ENCODE data around the gene TCF4.

Gene TCF4

DNA sequence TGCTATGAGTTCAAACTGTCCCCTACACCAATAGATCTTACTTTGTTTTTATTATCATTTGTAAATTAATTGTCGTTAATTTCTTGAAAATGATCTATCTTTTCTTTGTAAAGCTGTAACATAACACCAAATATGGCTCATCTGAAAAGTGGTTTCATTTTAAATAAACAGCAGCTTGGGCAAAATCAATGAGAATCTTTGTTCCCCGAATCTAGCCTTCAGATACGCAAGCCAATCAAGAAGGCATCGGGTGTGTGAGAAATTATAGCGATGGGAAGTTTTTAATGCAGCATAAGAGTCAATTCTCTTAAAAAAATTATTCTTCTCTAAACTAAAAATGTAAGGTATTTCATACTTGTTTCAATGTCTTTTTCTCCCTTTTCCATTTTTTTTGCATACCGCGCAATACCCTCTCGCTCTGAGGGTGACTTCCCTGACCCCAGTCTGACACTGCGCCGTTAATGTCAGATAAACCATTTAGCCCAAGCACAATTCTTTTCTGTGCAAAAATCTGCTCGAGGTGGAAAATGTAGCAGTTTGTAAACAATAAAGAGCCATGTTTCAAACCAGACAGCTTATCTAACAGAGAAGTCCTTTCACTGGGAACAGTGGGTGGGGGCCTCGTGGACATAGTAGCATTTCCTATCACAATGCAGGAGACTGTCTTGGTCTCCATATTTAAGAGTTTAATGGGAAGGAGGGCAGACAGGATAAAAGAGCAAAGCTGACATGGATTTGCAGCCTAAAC lies 129.4 kb downstream of the TCF4 start:
- Mint-ChIP-seq H3K27ac (no peak overlapping the region), H3K9me3 (no peaks in the 10 kb centered on the region), H3K4me3 (no peak overlapping the region), H3K36me3 (ENCODE audit: low read depth) (no peaks in the 10 kb centered on the region), H3K4me1 (ENCODE audit: low read depth) (peaks cover 8% of the 10 kb centered on the region), H3K27me3 (no peaks in the 10 kb centered on the region)
- intact Hi-C loops (cut with micrococcal nuclease), result no loop called here

DNA sequence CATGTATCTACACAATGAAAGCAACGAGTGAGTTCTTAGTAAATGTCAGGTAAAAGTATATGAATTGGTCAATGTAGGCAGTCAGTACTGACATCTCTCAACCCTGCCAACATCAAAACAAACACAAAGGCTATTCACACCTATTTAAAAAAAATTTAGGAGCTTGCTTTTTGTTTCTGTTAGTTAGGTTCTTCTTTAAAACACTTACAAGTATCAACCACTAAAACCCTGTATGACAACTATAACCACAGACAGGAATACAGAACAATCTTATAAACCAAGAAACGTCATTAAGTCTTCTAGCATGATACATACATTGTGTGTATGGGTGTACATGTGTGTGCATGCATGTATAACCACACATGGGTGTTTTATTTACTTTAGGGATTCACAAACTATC lies 131.0 kb downstream of the TCF4 start:
- no peaks in the 10 kb centered on the region for H3K4me1 Mint-ChIP-seq (ENCODE audit: low read depth)
- intact Hi-C loops (cut with micrococcal nuclease), result no loop called here
- H3K27ac Mint-ChIP-seq, result no peak overlapping the region
- H3K9me3 Mint-ChIP-seq, result no peaks in the 10 kb centered on the region
- H3K36me3 Mint-ChIP-seq (ENCODE audit: low read depth), result no peaks in the 10 kb centered on the region
- no peaks in the 10 kb centered on the region for H3K27me3 Mint-ChIP-seq
- no peak overlapping the region for H3K4me3 Mint-ChIP-seq

DNA sequence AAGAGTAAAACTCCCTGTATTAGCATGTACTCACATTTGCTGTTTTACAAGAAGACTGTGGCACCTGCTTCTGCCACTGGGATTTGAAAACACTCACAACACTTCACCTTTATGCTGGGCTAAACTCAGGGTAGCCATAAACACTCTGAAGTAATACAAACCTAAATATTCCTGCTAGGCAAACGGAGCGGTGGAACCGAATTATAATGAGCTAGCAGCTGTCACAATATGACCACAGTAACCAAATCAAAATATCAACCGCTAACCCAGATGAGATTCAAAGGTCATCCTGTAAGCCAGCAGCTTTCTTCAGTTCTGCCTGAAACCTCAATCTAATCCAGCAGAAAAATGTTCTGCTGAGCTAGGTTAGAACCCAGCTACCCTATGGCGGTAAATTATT lies 132.1 kb downstream of the TCF4 start:
- Mint-ChIP-seq H3K27ac (no peak overlapping the region), H3K27me3 (no peaks in the 10 kb centered on the region), H3K4me1 (ENCODE audit: low read depth) (no peaks in the 10 kb centered on the region), H3K9me3 (no peaks in the 10 kb centered on the region), H3K36me3 (ENCODE audit: low read depth) (no peaks in the 10 kb centered on the region), H3K4me3 (no peak overlapping the region)
- intact Hi-C loops (cut with micrococcal nuclease), result no loop called here

DNA sequence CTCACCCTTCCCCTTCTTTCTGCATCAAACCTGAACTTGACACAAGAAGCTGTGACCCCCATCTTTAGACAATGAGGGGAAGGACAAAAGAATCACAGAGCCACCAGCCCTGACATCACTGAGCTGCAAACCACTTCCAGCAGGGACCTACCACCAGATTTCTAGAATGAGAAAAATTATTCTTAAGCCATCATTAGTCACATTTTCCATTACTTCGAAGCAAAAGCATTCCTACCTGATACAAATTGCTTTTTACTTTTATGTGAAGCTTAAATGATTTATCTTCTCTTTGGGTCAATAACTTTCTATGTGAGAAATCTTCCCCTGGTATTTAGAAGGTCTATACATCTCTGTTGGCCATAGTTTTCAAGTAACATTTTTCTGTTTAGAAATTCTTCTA lies 134.8 kb downstream of the TCF4 start:
- H3K27me3 Mint-ChIP-seq, result no peaks in the 10 kb centered on the region
- intact Hi-C loops (cut with micrococcal nuclease), result no loop called here
- H3K27ac Mint-ChIP-seq, result no peak overlapping the region
- H3K36me3 Mint-ChIP-seq (ENCODE audit: low read depth), result no peaks in the 10 kb centered on the region
- H3K4me3 Mint-ChIP-seq, result no peak overlapping the region
- no peaks in the 10 kb centered on the region for H3K9me3 Mint-ChIP-seq
- H3K4me1 Mint-ChIP-seq (ENCODE audit: low read depth), result no peaks in the 10 kb centered on the region

DNA sequence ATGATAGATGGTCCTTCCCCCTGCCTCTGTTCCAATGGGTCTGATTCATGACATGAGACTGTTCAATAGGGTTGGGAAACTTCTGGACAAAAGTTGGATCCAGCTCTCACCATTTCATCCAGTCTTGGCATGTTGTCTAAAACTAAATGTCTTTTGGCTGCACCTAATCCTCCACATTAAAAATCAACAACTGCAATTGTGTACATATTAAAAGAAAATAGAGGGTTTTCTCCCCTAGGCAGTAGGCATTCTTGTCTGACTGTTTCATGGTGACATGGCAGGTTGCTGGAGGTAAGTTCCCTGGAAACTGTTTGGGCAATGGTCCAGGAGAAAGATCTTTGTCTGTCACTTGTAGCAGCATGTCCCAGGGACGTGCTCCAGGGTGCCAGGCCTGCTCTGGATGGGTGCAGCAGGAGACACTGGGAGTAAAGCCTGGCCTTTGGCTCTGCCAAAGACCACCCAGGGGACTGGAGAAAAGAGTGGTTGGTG lies 135.8 kb downstream of the TCF4 start:
- Mint-ChIP-seq H3K4me3 (no peak overlapping the region), H3K27me3 (no peaks in the 10 kb centered on the region), H3K36me3 (ENCODE audit: low read depth) (no peaks in the 10 kb centered on the region), H3K4me1 (ENCODE audit: low read depth) (no peaks in the 10 kb centered on the region), H3K27ac (no peak overlapping the region), H3K9me3 (no peaks in the 10 kb centered on the region)
- intact Hi-C loops (cut with micrococcal nuclease), result no loop called here

DNA sequence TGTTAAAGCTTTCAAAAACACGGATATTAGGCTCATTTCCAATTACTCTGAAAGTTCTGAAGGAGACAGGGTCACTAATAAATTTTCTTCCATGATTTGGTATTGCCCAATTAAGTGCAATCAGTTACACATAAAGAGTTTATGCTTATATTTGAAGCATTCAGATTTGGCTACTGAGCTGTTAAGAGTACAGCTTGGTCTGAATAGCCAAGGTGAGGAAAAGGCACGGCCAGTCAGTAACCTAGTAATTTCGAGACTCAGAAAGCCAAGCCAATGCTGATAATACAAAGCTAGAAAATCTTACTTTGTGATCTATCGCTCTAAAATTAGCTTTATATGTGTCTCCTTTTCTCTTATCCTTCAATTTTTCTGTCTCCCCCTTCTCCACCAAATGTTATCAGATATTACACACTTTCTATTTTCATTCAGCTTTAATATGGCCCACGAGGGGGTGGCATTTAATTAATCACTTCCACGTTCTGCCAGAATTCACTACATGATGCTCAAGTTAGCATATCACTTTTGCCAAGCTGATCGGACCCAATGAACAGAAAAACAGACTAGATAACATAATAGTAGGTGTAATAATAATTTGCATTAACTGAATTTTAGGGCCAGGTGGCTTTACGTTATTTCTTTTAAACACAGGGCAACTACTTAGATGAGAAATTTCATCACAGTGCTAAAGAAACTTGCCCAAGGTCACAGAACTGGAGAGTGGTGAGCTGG lies 138.4 kb downstream of the TCF4 start:
- H3K9me3 Mint-ChIP-seq, result peaks cover 7% of the 10 kb centered on the region
- no peak overlapping the region for H3K27ac Mint-ChIP-seq
- no peaks in the 10 kb centered on the region for H3K36me3 Mint-ChIP-seq (ENCODE audit: low read depth)
- H3K4me3 Mint-ChIP-seq, result no peak overlapping the region
- H3K4me1 Mint-ChIP-seq (ENCODE audit: low read depth), result no peaks in the 10 kb centered on the region
- H3K27me3 Mint-ChIP-seq, result no peaks in the 10 kb centered on the region
- intact Hi-C loops (cut with micrococcal nuclease), result no loop called here

DNA sequence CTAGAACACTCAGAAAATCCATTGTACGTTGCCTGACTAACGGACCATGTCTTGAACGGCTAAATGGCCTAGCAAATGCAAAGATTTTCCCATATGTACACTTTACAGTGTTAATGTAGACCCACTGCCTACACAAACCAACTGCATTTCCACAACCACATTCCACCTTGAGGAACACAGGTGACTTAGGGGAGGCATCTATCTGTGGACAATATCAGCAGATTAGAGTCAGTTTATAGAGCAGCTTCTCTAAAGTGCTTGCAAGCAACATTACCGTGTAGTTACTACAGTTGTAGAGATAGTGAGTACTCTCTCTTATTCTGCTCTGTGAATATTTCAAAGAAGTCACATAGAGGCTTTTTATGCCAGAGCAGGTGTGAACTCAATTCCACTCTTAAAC lies 139.6 kb downstream of the TCF4 start:
- H3K27ac Mint-ChIP-seq, result no peak overlapping the region
- no peaks in the 10 kb centered on the region for H3K36me3 Mint-ChIP-seq (ENCODE audit: low read depth)
- H3K4me1 Mint-ChIP-seq (ENCODE audit: low read depth), result no peaks in the 10 kb centered on the region
- peaks cover 7% of the 10 kb centered on the region for H3K9me3 Mint-ChIP-seq
- no peaks in the 10 kb centered on the region for H3K27me3 Mint-ChIP-seq
- no peak overlapping the region for H3K4me3 Mint-ChIP-seq
- intact Hi-C loops (cut with micrococcal nuclease), result no loop called here

DNA sequence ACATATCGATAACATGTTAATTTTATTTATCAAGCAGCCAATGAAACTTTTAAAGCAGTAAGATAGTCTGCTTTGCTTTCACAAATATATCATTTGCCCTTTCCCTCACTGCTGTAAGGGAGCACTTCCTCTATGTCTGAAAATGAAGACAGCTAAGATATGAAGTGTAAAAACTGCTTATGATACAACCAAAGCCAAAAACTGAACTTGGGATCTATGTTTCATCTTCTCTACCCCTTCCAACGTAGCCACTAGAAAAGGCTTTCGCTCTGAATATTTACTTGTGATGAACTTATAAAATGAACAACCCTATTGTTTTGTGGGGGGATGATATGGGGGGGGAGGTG lies 140.3 kb downstream of the TCF4 start:
- Mint-ChIP-seq H3K36me3 (ENCODE audit: low read depth) (no peaks in the 10 kb centered on the region), H3K9me3 (peaks cover 7% of the 10 kb centered on the region), H3K27me3 (no peaks in the 10 kb centered on the region), H3K27ac (no peak overlapping the region), H3K4me1 (ENCODE audit: low read depth) (no peaks in the 10 kb centered on the region), H3K4me3 (no peak overlapping the region)
- intact Hi-C loops (cut with micrococcal nuclease), result no loop called here

DNA sequence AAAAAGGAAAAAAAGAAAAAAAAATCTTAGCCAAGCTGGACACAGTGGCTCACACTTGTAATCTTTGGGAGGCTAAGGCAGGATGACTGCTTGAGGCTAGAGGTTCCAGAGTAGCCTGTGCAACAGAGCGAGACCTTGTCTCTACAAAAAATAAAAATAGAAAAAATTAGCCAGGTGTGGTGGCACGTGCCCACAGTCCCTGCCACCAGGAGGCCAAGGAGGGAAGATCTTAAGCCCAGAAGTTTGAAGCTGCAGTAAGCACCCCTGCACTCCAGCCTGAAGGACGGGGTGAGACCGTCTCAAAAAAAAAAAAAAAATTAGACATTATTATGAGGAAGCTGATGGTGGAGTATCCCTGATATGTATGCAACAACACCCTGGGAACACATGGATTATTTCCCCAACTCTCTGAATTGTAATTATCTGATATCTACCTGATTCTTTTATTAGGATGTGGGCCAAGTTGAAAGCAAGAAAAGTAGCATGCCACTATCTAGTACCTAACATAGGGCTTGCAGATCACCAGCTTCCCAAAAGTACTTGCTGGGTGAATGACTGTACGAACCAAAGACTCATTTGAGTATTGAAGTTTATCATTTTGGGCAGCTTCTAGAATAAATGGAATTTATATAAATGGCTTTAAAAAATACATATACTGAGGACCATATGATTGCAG lies 140.9 kb downstream of the TCF4 start:
- Mint-ChIP-seq H3K36me3 (ENCODE audit: low read depth) (no peaks in the 10 kb centered on the region), H3K27ac (no peak overlapping the region), H3K9me3 (peaks cover 7% of the 10 kb centered on the region), H3K4me1 (ENCODE audit: low read depth) (no peaks in the 10 kb centered on the region), H3K4me3 (no peak overlapping the region), H3K27me3 (no peaks in the 10 kb centered on the region)
- intact Hi-C loops (cut with micrococcal nuclease), result no loop called here

DNA sequence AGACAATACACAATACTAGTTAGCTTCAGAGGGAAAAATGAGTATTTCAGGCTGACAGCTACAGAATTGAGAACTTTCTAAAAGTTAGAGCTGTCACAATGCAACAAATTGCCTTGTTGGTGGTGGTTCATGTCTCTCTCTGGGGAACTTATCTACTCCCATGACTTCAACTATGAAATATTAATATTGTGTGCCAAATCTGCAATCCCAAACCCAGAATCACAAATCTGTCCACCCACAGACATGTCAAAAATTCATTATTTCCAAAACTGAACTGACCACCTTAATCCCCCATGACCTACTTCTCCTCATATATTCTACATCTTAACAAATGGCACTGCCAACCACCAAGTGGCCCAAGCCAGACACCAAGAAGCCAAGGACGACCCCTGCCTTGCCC lies 143.5 kb downstream of the TCF4 start:
- Mint-ChIP-seq H3K36me3 (ENCODE audit: low read depth) (no peaks in the 10 kb centered on the region), H3K27me3 (no peaks in the 10 kb centered on the region), H3K9me3 (peaks cover 7% of the 10 kb centered on the region), H3K27ac (no peak overlapping the region), H3K4me1 (ENCODE audit: low read depth) (no peaks in the 10 kb centered on the region), H3K4me3 (no peak overlapping the region)
- intact Hi-C loops (cut with micrococcal nuclease), result no loop called here

DNA sequence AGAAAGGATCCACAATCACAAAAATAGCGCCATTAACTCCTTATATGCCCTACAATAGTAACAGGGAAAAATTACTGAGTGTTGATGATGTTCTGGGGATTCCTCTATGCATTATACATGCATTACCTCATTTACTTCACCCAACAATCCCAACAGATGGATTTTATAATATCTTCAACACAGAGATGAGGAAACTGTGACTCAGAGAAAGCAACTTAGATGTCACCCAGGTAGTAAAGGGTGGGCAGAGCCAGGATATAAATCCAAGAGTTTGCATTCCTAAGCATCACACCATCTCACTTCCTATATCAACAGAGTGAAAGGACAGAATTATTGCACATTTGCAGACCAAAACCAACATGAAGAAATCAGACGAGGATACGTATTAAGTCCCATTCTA lies 144.2 kb downstream of the TCF4 start:
- intact Hi-C loops (cut with micrococcal nuclease), result no loop called here
- H3K4me3 Mint-ChIP-seq, result no peak overlapping the region
- no peaks in the 10 kb centered on the region for H3K27me3 Mint-ChIP-seq

DNA sequence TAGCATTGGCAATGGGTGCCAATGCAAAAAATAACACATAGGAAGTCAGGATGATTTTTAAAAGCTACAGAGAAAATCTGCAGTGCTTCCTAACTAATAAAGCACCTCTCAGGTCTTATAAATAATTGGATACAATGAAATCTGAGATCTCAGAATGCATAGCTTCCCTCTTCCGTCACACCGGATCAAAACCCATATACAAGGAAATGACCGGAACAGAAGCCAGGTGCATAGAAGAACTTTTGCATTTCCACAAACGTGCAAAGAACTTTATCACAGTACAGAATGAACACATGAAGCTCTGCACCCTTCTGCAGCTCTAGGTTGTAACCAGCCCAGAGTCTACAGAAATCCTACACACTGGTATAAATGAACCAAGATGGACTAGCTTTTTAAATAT lies 145.4 kb downstream of the TCF4 start:
- no peak overlapping the region for H3K27ac Mint-ChIP-seq
- H3K27me3 Mint-ChIP-seq, result no peaks in the 10 kb centered on the region
- no peaks in the 10 kb centered on the region for H3K4me1 Mint-ChIP-seq (ENCODE audit: low read depth)
- intact Hi-C loops (cut with micrococcal nuclease), result no loop called here
- peaks cover 7% of the 10 kb centered on the region for H3K9me3 Mint-ChIP-seq
- no peak overlapping the region for H3K4me3 Mint-ChIP-seq
- no peaks in the 10 kb centered on the region for H3K36me3 Mint-ChIP-seq (ENCODE audit: low read depth)

More for the DNA sequence above, 144.2 kb downstream of the TCF4 start:
- Mint-ChIP-seq H3K36me3 (ENCODE audit: low read depth) (no peaks in the 10 kb centered on the region), H3K4me1 (ENCODE audit: low read depth) (no peaks in the 10 kb centered on the region), H3K9me3 (peaks cover 7% of the 10 kb centered on the region), H3K27ac (no peak overlapping the region)

DNA sequence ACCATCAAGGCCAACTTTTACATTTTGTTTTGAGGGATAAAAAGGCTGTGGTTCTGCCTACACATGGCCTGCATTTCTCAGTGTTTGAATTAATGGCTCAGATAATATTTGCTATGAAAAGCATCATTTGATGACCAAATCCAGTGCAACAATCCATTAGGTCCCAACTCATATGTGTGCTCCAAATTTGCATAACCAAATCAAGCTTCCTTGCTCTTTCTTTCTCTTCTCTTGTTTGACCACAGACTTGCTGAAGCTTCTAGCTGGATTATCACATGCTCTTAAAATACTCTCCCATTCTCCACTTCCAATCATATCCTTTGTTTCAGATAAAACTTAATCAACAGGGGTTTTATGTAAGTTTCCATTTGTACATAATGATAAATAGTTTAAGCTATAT lies 147.0 kb downstream of the TCF4 start:
- H3K27ac Mint-ChIP-seq, result no peak overlapping the region

DNA sequence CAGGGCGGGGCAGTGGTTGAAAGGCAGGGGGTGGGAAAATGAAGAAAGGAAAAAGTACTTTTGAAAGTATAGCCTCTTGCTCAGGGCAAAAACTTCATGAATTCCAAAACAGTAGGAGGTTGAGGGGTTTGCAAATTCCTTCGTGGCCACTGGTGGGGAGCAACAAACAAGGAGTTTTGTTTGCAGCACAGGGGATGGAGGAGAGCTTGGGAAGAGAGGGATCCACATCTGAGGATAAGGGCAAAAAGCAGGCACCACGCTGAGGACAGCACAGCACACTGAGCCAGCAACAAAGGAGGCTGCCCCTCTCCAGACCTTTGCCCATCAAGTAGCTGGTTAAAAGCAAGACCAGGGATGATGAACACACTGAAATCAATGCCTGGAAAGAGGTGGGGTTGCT lies 148.9 kb downstream of the TCF4 start:
- intact Hi-C loops (cut with micrococcal nuclease), result no loop called here
- H3K36me3 Mint-ChIP-seq (ENCODE audit: low read depth), result no peaks in the 10 kb centered on the region
- H3K4me3 Mint-ChIP-seq, result no peak overlapping the region
- H3K27ac Mint-ChIP-seq, result no peak overlapping the region
- no peaks in the 10 kb centered on the region for H3K27me3 Mint-ChIP-seq
- H3K4me1 Mint-ChIP-seq (ENCODE audit: low read depth), result no peaks in the 10 kb centered on the region
- no peaks in the 10 kb centered on the region for H3K9me3 Mint-ChIP-seq

More for the DNA sequence above, 147.0 kb downstream of the TCF4 start:
- Mint-ChIP-seq H3K4me1 (ENCODE audit: low read depth) (no peaks in the 10 kb centered on the region), H3K27me3 (no peaks in the 10 kb centered on the region), H3K4me3 (no peak overlapping the region), H3K9me3 (peaks cover 6% of the 10 kb centered on the region), H3K36me3 (ENCODE audit: low read depth) (no peaks in the 10 kb centered on the region)
- intact Hi-C loops (cut with micrococcal nuclease), result no loop called here

All from dendritic cell treated with granulocyte-macrophage colony-stimulating factor and Interleukin-4, amounts not matched to agents 40 ng/mL and 50 ng/mL, for 4 days (primary cell).